SK-N-MC (cell line): ENCODE data around the gene GMIP.

Experiments used
- EZH2 ChIP-seq: fragments of 200-600 bp; sonication (generic); IDR thresholded peaks from one replicate; pipeline ENCODE4 v1.6.1; 2017; ENCODE audit warnings: antibody characterized with exemption
- FOXP2 ChIP-seq: optimal IDR thresholded peaks from 2 replicates; pipeline ENCODE3; 2011; ENCODE audit warnings: mild to moderate bottlenecking, moderate library complexity; ENCODE audit not compliant: insufficient read depth; ENCODE audit errors: extremely low read length, control extremely low read depth
- POLR2AphosphoS5 ChIP-seq: IDR thresholded peaks from 2 replicates; pipeline ENCODE4 v1.6.1; 2012; ENCODE audit warnings: mild to moderate bottlenecking, low read depth, low read length, borderline replicate concordance

DNA sequence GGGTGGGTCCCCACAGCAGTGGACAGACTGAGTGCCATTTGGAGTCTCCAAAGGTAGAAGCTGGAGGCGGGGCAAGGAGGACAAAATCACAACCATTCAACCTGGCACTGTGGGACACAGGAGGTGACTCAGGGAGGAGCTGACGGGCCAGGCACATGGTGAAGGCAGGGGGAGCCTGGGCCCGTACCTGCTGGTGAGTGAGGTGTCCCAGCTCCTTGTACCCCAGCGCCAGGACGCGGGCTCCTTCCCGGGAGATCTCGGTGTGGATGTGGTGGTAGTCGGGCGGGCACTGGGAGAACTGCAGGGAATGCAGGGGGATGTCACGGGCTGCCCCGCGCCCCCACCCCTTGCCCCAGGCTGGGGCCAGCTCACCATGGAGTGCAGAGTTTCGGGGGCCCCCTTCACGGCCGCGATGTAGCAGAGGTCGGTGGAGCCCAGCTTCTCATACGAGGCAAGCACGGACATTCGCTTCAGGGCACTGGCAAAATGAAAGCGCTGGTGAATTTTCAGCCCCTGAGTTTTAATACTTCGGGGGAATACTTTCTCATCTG lies 10.2 kb upstream of the GMIP start:
- no peak for TF ChIP-seq EZH2
- TF ChIP-seq POLR2AphosphoS5: no peak
- no peak for TF ChIP-seq FOXP2
